Measurements from ENCODE around the gene WRNIP1.

Gene WRNIP1

GRCh38 chr6:2765166-2765895 is at the start of gene WRNIP1:
Gene WRNIP1 (plus strand): TSS chr6:2765393. CDS start chr6:2765623, 230 bp downstream.
- DNase-seq (ENCODE audit: low spot score): peak; percentile 100
- TF ChIP-seq CTCF (IDR thresholded peaks at IDR 0.05): peak; percentile 49
- Histone ChIP-seq H3K27ac (peak within 1 kb of the TSS; percentile 94 to 97), H3K4me3 (peak within 1 kb of the TSS; percentile 91)

- Histone ChIP-seq H3K4me3 (no peak overlapping the region), H3K27ac (no peak overlapping the region)
- no peak for DNase-seq (ENCODE audit: low spot score)
- no peak for TF ChIP-seq CTCF (IDR thresholded peaks at IDR 0.05)
Measured at GRCh38 chr6:2715737-2716136, 49.5 kb upstream of the WRNIP1 start.

- TF ChIP-seq CTCF (IDR thresholded peaks at IDR 0.05): no peak
- Histone ChIP-seq H3K27ac (no peak overlapping the region), H3K4me3 (no peak overlapping the region)
- no peak for DNase-seq (ENCODE audit: low spot score)
Measured at GRCh38 chr6:2716936-2717700, 48.1 kb upstream of the WRNIP1 start.

GRCh38 chr6:2718334-2719092 is 46.7 kb upstream of the WRNIP1 start:
- no peak for TF ChIP-seq CTCF (IDR thresholded peaks at IDR 0.05)
- DNase-seq (ENCODE audit: low spot score): no peak
- Histone ChIP-seq H3K4me3 (no peak overlapping the region), H3K27ac (no peak overlapping the region)

GRCh38 chr6:2719093-2719455 is 46.1 kb upstream of the WRNIP1 start:
- no peak for DNase-seq (ENCODE audit: low spot score)
- no peak overlapping the region for H3K4me3 ChIP-seq
- no peak overlapping the region for H3K27ac ChIP-seq
- no peak for TF ChIP-seq CTCF (IDR thresholded peaks at IDR 0.05)

- no peak for DNase-seq (ENCODE audit: low spot score)
- TF ChIP-seq CTCF (IDR thresholded peaks at IDR 0.05): no peak
- Histone ChIP-seq H3K27ac (no peak overlapping the region), H3K4me3 (no peak overlapping the region)
Measured at GRCh38 chr6:2721219-2721618, 44.0 kb upstream of the WRNIP1 start.

Measured in coronary artery (tissue), 2 donors.